GM18499 (cell line): Measurements from ENCODE around the gene LAMC1.

Source experiments
- ATAC-seq: cut with Tn5 transposase; IDR thresholded peaks from one replicate; pipeline ENCODE4 v1.9.1; 2021; ENCODE audit warnings: moderate number of reproducible peaks; ENCODE audit not compliant: insufficient read depth, unreplicated experiment

Gene LAMC1

DNA sequence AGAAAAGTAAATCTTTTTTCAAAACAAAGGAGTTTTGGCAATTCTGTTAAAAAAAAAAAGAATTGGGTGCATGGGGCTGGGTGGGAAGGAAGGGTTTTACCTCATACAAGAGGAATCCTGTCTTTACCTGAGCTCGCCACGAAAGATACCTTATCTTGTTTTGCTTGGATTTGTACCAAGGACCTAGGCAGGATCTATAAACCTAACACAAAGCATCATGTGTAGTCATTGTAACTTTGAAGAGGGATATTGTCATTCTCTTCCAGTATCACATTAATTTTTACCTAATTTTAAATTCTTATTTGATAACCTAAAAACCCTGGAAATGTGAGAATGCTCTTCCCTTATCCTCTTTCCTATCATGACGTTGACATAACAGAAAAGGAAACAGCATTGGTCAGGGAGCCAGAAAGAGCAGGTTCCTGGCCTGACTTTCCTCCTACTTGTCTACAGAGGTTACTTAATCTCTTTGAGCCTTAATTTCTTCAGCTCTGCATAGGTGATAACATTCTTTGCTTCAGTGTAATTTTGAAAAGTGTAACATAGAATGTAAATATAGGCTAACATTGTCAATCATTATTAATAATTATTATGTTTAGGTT lies 4.0 kb upstream of the LAMC1 start:
- no peak for ATAC-seq

DNA sequence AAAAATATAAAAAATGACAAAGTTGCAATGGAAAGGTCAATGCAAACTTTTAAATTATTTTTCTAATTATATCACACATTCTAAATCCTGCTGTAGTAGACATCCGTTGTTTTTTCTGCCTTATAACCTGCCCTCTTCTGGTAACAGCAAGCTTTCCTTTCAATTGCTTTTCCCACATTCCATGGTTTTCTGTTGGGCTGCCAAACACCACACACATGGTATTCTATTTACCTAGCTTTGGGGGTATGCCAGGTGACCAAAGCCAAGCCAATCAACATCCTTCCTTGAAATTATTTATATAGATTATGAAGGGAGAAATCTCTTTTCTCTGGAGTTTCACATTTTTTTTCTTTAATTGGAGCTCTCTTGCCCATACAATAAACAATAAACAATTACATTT lies 3.4 kb upstream of the LAMC1 start:
- no peak for ATAC-seq

DNA sequence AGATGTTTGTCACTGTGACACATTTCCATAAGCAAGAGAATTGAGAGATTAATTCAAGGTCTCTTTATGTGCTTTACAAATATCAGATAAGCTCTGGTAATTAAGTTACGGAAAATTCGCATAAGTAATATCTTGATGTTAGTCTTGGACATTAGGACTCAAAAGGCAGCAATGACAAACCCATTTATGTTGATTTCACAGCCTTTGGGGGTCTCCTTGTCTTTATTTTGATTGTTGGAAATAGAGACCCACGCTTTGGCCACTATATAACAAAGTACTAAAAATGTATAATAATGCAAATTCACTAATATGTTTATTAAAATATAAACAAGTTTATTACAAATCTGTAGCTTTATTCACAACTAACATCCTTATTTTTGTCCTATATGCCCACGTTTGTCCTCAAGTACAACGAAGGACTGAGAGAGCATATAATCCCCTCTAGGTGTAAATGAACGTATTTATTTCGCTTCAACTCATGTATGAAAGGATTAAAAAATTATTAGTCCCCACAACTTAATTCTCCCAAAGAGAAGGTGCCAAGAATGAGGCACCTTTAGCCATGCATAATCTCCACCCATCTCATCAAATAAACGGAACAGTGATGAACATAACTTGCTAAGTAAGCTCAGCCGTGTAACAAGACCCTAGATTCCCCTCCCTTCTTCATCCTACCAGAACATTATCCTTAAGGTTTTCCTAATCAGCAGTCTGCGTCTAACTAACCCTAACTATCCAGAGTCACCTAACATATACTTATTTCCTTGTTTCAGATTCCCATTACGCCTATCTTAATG lies 1.6 kb upstream of the LAMC1 start:
- ATAC-seq: no peak

DNA sequence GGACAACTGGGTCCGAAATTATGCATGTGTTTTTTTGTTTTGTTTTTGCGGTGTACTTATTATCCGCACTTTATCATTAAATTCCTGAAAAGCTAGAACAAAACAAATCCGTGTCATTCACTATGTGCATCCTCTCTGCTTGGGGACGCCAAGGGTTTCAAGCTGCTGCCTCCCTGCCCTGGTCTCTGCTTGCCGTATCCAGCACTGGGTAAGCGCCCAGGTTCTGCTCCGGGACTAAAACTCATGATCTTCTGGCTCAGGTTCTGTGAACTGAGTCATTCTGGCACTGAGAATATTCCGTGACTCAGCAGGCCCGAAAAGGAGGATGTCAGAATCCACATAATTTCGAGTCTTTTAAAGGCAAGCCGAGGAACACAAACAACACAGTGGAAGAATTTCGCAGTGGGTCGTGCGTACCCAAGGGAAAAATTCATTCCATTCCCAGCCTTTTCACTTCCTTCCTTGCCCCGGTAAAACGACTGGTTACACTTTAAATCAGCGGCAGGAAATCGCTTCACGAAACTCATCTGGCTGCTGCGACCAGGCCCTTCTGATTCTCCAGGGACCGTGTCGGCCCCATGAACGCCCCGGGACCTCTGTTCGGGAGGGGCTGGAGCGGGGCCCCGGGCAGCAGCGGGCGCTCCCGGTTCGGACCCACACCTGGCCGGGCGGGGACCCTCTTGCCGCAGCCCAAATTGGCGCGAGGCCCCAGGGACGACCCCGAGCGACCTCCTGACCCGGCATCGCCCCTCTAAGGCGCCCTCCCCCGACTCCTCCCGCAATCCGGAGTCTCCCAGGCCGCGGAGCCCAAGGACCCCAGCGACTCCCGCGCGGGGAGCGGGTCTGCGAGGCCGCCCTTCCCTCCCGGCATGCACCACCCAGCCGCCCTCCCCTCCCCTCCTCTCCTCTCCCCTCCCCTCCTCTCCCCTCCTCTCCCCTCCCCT lies 746 bp upstream of the LAMC1 start:
- no peak for ATAC-seq

DNA sequence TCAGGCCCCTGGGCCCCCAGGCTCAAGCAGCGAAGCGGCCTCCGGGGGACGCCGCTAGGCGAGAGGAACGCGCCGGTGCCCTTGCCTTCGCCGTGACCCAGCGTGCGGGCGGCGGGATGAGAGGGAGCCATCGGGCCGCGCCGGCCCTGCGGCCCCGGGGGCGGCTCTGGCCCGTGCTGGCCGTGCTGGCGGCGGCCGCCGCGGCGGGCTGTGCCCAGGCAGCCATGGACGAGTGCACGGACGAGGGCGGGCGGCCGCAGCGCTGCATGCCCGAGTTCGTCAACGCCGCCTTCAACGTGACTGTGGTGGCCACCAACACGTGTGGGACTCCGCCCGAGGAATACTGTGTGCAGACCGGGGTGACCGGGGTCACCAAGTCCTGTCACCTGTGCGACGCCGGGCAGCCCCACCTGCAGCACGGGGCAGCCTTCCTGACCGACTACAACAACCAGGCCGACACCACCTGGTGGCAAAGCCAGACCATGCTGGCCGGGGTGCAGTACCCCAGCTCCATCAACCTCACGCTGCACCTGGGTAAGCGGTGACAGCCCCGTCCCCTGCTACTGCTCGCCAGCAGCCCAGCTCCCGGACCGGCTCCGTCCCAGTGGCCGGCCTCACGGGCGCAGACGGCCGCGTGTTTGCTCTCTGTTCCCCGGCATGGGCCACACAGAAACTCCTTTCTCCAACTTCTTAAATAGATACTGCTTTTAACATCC lies 539 bp downstream of the LAMC1 start:
- ATAC-seq: peak; percentile 48

DNA sequence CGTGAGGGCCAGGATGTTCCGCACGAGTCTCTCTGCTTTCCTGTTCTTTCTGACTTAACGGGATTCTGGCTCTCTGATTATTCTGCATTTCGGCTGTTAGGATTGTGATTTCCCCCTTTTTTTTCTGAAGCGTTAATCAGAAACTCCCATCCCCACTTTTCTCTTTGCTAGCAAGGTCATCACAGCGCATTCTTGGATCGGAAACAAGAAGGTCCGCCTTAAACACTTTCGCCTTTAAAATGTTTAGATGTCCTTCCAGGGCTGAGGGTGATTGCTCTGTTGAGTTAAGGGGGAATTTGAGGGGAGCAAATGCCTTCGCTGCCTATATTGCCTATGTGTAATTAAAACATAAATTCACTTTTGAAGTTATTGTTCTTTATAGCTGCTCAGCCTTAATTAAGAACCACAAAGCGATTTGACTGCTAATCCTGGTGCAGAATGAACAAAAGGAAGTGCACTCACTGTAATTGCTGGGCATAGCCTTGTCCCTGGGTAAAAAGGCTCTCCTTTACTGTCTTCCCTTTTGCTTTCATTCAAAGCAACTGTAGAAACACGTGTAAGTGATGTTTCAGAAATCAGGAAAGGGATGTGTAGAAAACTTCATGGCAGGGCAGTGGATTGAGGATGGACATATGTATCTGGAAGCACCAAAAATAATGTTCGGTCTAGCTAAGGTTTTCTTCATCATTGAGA lies 1.2 kb downstream of the LAMC1 start:
- no peak for ATAC-seq

DNA sequence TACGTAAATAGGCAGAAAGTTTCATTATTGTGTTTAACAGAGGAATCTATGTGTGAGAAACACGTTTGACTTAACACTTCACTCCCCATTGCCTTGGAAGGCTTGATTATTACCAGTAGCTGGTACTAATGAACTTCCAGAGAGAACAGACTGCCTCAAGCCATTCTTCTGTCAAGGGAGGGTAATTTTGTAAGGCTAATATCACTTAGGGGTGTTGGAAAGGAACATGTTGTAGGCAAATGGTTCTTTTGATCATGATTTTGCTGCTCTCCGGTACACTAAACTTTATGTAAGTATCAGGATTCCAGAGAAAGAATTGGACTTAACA lies 1.8 kb downstream of the LAMC1 start:
- ATAC-seq: no peak

DNA sequence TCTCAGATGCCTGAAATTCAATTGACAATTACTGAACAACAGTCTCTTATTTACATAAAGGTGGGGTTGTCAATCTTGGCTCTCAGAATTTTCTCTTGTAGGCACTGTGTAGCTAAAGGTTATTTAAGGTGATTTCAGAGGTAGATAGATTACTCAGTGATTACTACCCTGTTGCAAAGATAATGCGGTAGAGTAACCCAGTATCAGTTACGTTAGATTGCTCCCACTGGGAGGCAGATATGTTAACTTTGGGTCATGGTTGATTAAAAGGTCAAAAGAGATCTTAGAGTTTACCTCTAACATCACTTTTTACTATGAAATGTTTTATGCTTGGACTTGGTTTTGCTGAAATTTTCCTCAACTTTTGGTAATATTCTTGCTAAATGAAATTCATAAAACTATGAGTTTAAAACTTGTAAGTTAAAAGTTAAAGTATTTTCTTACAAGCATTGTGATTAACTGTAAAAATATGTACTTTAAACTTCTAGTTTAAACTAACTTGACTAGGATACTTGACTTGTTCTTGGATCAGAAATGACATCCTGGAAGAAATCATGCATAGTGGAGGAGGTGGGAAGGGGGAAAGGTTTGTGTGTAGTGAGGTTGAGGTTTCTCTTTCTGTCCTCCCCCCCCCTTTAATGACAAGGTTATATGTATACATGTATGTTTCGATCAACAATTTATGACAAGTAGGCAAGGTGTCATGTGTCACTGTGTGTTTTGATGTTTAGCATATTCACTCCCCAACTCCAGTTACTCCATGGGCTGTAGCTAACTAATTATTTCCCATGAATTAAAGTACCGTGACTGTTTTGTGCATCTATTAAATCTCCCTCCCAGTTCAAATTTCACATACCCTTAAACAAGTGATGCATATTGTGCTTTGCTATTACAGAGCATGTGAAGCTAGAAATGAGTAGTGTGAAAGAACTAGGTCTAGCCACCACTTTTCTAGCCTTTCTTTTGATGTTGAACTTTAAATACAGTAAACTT lies 2.9 kb downstream of the LAMC1 start:
- ATAC-seq: no peak

DNA sequence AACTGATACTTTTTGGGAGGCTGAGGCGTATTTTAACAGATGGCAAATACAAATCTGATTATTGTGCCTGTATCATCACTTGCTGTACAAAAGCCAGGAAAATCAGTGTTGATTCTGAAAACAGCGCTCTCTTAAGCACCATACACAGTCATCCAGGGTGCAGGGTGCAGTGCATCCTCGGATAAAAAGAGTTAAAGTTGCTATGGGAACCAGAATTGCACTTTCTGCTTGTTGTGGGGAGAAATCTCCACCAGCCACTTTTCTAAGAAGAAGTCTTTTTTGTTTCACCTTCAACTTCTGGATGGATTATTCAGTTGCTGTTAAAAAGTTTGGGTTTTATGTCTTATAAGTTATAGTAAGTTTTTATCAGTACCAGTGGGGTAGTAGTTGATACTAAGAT lies 3.8 kb downstream of the LAMC1 start:
- no peak for ATAC-seq

DNA sequence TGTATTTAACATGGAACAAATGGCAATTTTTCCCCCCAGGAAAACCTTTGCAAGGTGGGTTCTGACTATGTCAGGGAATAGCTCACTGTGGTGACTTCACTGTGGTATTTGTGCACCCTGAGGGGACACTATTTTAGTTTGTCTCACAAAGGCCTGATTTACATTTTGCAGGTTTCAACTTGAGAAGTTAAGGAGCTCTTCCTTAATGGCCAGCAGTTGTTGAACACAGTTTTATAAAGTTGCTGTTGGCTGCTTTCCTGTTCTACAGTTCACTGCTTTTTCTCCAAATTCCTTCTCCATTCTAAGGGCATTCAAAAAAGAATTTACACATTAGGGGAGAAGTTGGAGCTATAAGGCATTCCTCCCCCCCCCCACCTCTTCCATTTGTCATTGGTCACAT lies 4.6 kb downstream of the LAMC1 start:
- no peak for ATAC-seq

DNA sequence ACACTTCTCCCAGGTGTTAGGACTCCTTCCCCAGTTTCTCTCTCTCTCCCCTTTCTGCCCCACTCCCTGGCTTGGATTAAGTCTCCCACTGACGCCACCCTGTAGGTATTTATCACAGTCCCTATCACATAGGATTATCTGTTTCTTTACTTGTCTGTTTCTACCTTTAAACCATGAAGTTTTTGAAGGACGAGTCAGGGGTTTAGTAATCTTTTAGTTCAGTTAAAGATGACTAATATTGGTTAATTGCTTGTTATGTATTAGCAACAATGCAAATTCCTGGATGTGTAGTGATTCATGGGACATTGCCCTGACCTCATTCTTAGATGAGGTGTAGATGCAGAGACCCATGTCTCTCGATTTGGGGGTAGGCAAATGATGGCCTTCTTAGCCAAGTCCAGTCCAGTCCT lies 6.4 kb downstream of the LAMC1 start:
- ATAC-seq: no peak

DNA sequence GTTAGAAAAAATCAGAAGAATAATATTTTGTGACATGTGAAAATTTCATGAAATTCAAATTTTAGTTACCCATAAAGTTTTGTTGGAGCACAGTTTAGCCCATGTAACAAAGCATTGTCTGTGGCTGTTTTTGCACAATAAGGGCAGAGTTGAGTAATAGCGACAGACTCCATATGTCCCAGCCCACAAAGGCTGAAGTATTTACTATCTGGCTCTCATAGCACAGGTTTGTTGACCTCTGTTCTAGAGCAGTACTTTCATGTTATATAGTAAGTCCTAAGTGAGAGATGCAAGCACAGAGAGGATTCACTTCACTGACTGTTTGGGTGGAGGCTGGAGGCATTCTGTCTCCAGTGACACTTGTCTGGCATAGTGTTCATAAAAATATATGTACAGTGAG lies 6.8 kb downstream of the LAMC1 start:
- no peak for ATAC-seq

DNA sequence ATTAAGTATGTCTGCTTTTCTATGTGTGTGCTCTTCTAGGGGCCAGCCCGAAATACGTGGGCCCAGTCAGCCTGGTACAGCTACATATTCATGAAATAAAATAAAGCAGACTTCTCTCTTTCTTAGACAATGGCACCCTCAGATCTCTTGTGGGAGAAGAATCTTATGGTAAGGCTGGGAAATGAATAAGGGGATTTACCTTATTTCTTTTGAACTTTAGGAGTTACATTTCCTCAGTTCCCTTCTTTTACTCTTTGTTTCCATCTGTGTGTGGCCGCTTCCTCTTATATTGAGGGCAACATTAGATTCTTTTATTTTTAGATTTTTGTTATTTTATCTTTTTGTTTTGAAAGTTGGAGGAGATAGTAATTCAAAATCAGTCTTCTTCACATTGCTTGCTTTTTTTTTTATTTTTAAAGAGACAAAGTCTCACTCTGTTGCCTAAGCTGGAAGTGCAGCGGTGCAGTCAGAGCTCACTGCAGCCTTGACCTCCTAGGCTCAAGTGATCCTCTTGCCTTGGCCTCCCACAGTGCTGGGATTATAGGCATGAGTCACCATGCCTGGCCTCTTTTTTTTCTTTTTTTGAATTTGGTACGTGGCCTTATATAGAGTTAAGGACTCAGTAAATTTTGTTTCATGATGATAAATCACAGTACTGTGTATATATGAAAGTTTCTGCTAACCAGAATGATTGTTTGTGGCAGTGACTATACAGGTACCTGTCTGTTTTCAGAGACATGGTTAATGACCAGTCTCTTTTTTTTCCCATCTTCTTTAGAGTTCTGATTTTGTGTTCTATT lies 9.1 kb downstream of the LAMC1 start:
- no peak for ATAC-seq

DNA sequence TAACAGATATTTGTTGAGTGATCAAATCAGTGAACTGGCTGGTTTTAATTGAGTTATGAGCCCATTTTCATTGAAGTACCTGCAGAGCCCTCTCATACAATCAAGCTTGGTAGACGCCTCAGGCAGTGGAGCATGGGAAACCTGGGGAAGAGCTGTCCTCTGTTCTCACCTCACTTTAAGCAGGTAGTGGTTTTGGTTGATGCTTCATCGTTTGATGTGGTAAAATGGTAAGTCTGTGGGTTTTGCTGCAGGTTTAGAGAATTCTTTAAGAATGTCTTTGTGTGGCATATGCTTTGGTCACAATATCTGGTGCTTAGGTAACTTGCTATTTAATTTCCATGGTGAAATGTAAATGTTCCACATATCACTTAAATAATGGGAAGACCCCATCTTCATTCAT lies 10.0 kb downstream of the LAMC1 start:
- ATAC-seq: no peak

DNA sequence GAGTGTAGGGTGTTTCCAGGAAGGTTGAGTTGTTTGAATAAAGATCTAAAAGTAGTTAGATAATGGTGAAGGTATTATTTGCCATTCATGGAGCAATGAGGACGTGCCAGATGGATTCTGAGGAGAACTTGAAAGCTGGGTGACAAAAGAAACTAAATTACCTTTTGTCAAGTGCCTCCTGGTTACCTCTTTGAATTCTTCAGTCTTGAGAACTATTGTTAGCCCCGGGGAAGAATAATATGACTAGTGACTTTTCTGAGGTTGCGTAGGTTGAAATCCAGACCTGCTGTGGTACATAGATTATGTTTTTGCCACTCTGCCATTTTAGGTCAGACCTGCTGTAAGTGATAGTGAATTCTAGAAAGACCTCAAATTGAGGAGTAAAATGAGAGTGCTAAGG lies 11.5 kb downstream of the LAMC1 start:
- ATAC-seq: no peak

DNA sequence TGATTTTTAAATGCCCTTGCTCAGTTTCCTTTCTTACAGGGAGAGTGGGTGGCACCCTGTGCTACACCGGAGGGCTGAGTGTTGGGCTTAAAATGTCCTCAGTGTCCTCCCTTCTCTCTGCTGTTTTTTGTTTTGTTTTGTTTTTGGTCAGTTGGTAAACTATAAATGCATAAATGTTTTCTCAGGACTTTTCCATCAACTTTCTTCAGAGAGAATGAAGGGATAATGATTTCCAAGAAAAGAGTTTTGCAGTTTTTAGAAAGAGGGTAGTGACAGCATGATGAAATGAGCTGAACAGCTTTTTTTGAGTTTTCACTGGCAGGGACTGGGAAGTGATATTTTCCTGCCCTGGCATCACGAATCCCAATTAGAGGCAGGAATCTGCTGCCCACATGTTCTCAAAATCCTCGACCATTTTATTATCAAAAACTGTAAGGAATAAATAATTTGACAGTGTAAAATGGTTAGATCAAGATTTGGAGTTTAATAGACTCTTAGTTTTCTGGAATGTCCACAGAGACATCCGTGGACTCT lies 15.2 kb downstream of the LAMC1 start:
- no peak for ATAC-seq

DNA sequence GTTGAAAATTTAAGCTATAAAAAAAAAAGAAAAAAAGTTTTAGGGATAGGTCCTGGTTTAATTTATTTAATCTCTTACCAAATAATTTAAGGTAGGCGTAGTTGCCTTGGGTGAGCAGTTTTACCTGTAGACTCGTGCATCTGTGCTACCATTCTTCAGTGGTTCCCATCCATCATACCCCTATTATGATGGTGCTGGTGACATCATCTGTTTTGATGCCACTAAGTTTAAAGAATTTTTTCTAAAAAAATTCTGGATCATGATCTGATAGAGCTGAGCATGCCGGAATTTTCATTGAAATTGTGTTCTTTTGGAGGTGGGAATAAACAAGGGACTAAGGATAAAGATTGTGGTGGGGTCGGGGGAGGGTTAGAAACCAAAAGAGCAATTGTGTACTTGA lies 15.7 kb downstream of the LAMC1 start:
- no peak for ATAC-seq

DNA sequence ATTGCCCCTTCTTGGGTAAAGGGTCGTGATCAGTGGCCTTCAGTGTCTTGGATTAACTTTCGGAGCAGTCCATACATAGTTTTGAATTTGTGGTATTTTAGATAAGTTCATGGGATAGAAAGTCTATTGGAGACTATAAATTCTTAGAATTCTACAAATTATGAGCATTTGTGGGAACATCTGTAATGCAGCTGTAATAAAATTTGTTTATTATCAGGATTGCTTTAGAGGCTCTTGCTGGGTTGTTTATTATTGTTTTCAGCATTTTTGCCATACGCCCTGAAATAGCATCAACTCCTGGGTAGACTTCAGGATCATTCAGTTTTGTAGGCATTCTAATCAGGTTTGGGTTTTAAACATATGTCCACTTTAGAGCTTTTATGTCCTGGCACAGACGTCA lies 16.1 kb downstream of the LAMC1 start:
- ATAC-seq: no peak
